Transverse colon (tissue), 4 donors: ENCODE data around the gene RAB12.

ENCODE experiments used
- CTCF ChIP-seq, 5 experiments: fragments of 200-600 bp in 3 of 5; fragments of 450-650 bp in 2 of 5; sonication (generic) in 3 of 5; IDR thresholded peaks; 1 replicate in 2 of 5; 2 replicates in 3 of 5; pipeline ENCODE4 v1.5.1; 2016 to 2017; ENCODE audit warnings: antibody characterized with exemption in 5 of 5, inconsistent platforms in 3 of 5, mild to moderate bottlenecking in 2 of 5, moderate library complexity in 1 of 5
- EP300 ChIP-seq: sonication (generic); formaldehyde crosslinking; IDR thresholded peaks from one replicate; pipeline ENCODE4 v1.6.1; 2017; ENCODE audit warnings: antibody characterized with exemption, low read depth
- POLR2A ChIP-seq: fragments of 450-650 bp; IDR thresholded peaks from one replicate; pipeline ENCODE4 v1.6.1; 2016; ENCODE audit warnings: antibody characterized with exemption, mild to moderate bottlenecking, moderate library complexity
- POLR2AphosphoS5 ChIP-seq, 3 donors: sonication (generic); formaldehyde crosslinking; IDR thresholded peaks; one replicate each; pipeline ENCODE4 v1.6.1; 2016; ENCODE audit warnings: antibody characterized with exemption in 3 of 3

GRCh38 chr18:8631265-8631664 lies 22.0 kb downstream of the RAB12 start:
- TF ChIP-seq POLR2A (no peak), CTCF (IDR thresholded peaks at IDR 0.05) (no peak), EP300 (no peak), POLR2AphosphoS5 (IDR thresholded peaks at IDR 0.05) (no peak)
